ENCODE data around the gene SKIDA1.

The SKIDA1 gene

GRCh38 chr10:21495752-21496342 lies 29.6 kb downstream of the SKIDA1 start:
- Mint-ChIP-seq H3K4me3 (peak overlapping the region; percentile 83), H3K27ac (no peak overlapping the region), H3K9me3 (no peaks in the 10 kb centered on the region), H3K36me3 (ENCODE audit: low read depth) (no peaks in the 10 kb centered on the region), H3K27me3 (ENCODE audit: low read depth) (peaks cover 69% of the 10 kb centered on the region), H3K4me1 (ENCODE audit: low read depth) (peaks cover 19% of the 10 kb centered on the region)
- peak; percentile 86 for DNase-seq (ENCODE audit: low spot score)

- peak overlapping the region; percentile 83 for H3K4me3 Mint-ChIP-seq
- no peaks in the 10 kb centered on the region for H3K9me3 Mint-ChIP-seq
- no peak for DNase-seq (ENCODE audit: low spot score)
- peaks cover 19% of the 10 kb centered on the region for H3K4me1 Mint-ChIP-seq (ENCODE audit: low read depth)
- H3K27me3 Mint-ChIP-seq (ENCODE audit: low read depth): peaks cover 68% of the 10 kb centered on the region
- H3K27ac Mint-ChIP-seq: no peak overlapping the region
- H3K36me3 Mint-ChIP-seq (ENCODE audit: low read depth): no peaks in the 10 kb centered on the region
Observed at GRCh38 chr10:21495002-21495751, 30.3 kb downstream of the SKIDA1 start.

GRCh38 chr10:21494191-21495001 lies 31.1 kb downstream of the SKIDA1 start:
- no peaks in the 10 kb centered on the region for H3K9me3 Mint-ChIP-seq
- H3K27ac Mint-ChIP-seq: no peak overlapping the region
- peak overlapping the region; percentile 73 for H3K4me3 Mint-ChIP-seq
- DNase-seq (ENCODE audit: low spot score): peak; percentile 13
- no peaks in the 10 kb centered on the region for H3K36me3 Mint-ChIP-seq (ENCODE audit: low read depth)
- peaks cover 19% of the 10 kb centered on the region for H3K4me1 Mint-ChIP-seq (ENCODE audit: low read depth)
- peaks cover 65% of the 10 kb centered on the region for H3K27me3 Mint-ChIP-seq (ENCODE audit: low read depth)

GRCh38 chr10:21493784-21494183 lies 31.7 kb downstream of the SKIDA1 start:
- peak overlapping the region; percentile 73 for H3K4me3 Mint-ChIP-seq
- H3K36me3 Mint-ChIP-seq (ENCODE audit: low read depth): no peaks in the 10 kb centered on the region
- no peak overlapping the region for H3K27ac Mint-ChIP-seq
- DNase-seq (ENCODE audit: low spot score): no peak
- peaks cover 62% of the 10 kb centered on the region for H3K27me3 Mint-ChIP-seq (ENCODE audit: low read depth)
- no peaks in the 10 kb centered on the region for H3K9me3 Mint-ChIP-seq
- peaks cover 19% of the 10 kb centered on the region for H3K4me1 Mint-ChIP-seq (ENCODE audit: low read depth)

- H3K4me3 Mint-ChIP-seq: no peak overlapping the region
Observed at GRCh38 chr10:21492421-21492820, 33.1 kb downstream of the SKIDA1 start.

GRCh38 chr10:21490711-21491105 lies 34.8 kb downstream of the SKIDA1 start:
- no peak overlapping the region for H3K4me3 Mint-ChIP-seq
- peaks cover 11% of the 10 kb centered on the region for H3K4me1 Mint-ChIP-seq (ENCODE audit: low read depth)
- no peak overlapping the region for H3K27ac Mint-ChIP-seq
- DNase-seq (ENCODE audit: low spot score): no peak
- no peaks in the 10 kb centered on the region for H3K9me3 Mint-ChIP-seq
- H3K36me3 Mint-ChIP-seq (ENCODE audit: low read depth): no peaks in the 10 kb centered on the region
- H3K27me3 Mint-ChIP-seq (ENCODE audit: low read depth): peaks cover 60% of the 10 kb centered on the region

More at GRCh38 chr10:21492421-21492820, 33.1 kb downstream of the SKIDA1 start:
- H3K27ac Mint-ChIP-seq: no peak overlapping the region
- no peaks in the 10 kb centered on the region for H3K36me3 Mint-ChIP-seq (ENCODE audit: low read depth)
- H3K27me3 Mint-ChIP-seq (ENCODE audit: low read depth): peaks cover 62% of the 10 kb centered on the region
- no peak for DNase-seq (ENCODE audit: low spot score)
- no peaks in the 10 kb centered on the region for H3K9me3 Mint-ChIP-seq
- H3K4me1 Mint-ChIP-seq (ENCODE audit: low read depth): peaks cover 14% of the 10 kb centered on the region

GRCh38 chr10:21490028-21490710 lies 35.3 kb downstream of the SKIDA1 start:
- H3K36me3 Mint-ChIP-seq (ENCODE audit: low read depth): no peaks in the 10 kb centered on the region
- H3K27me3 Mint-ChIP-seq (ENCODE audit: low read depth): peaks cover 55% of the 10 kb centered on the region
- H3K9me3 Mint-ChIP-seq: no peaks in the 10 kb centered on the region
- H3K4me3 Mint-ChIP-seq: no peak overlapping the region
- H3K27ac Mint-ChIP-seq: no peak overlapping the region
- no peak for DNase-seq (ENCODE audit: low spot score)
- H3K4me1 Mint-ChIP-seq (ENCODE audit: low read depth): peaks cover 7% of the 10 kb centered on the region

- Mint-ChIP-seq H3K9me3 (no peaks in the 10 kb centered on the region), H3K27ac (no peak overlapping the region), H3K36me3 (ENCODE audit: low read depth) (no peaks in the 10 kb centered on the region), H3K27me3 (ENCODE audit: low read depth) (peaks cover 49% of the 10 kb centered on the region), H3K4me3 (no peak overlapping the region), H3K4me1 (ENCODE audit: low read depth) (peaks cover 1% of the 10 kb centered on the region)
- DNase-seq (ENCODE audit: low spot score): no peak
Observed at GRCh38 chr10:21488957-21489446, 36.5 kb downstream of the SKIDA1 start.

GRCh38 chr10:21488246-21488956 lies 37.1 kb downstream of the SKIDA1 start:
- no peak overlapping the region for H3K4me3 Mint-ChIP-seq
- no peak overlapping the region for H3K27ac Mint-ChIP-seq
- no peaks in the 10 kb centered on the region for H3K4me1 Mint-ChIP-seq (ENCODE audit: low read depth)
- H3K9me3 Mint-ChIP-seq: no peaks in the 10 kb centered on the region
- no peak for DNase-seq (ENCODE audit: low spot score)
- peaks cover 43% of the 10 kb centered on the region for H3K27me3 Mint-ChIP-seq (ENCODE audit: low read depth)
- H3K36me3 Mint-ChIP-seq (ENCODE audit: low read depth): no peaks in the 10 kb centered on the region

- peaks cover 36% of the 10 kb centered on the region for H3K27me3 Mint-ChIP-seq (ENCODE audit: low read depth)
- DNase-seq (ENCODE audit: low spot score): no peak
- no peaks in the 10 kb centered on the region for H3K9me3 Mint-ChIP-seq
- no peak overlapping the region for H3K4me3 Mint-ChIP-seq
- no peak overlapping the region for H3K27ac Mint-ChIP-seq
- no peaks in the 10 kb centered on the region for H3K4me1 Mint-ChIP-seq (ENCODE audit: low read depth)
- no peaks in the 10 kb centered on the region for H3K36me3 Mint-ChIP-seq (ENCODE audit: low read depth)
Observed at GRCh38 chr10:21487416-21488180, 37.9 kb downstream of the SKIDA1 start.

GRCh38 chr10:21482821-21483220 lies 42.7 kb downstream of the SKIDA1 start:
- H3K9me3 Mint-ChIP-seq: no peaks in the 10 kb centered on the region
- no peak overlapping the region for H3K27ac Mint-ChIP-seq
- no peaks in the 10 kb centered on the region for H3K4me1 Mint-ChIP-seq (ENCODE audit: low read depth)
- peaks cover 4% of the 10 kb centered on the region for H3K27me3 Mint-ChIP-seq (ENCODE audit: low read depth)
- H3K4me3 Mint-ChIP-seq: no peak overlapping the region
- H3K36me3 Mint-ChIP-seq (ENCODE audit: low read depth): no peaks in the 10 kb centered on the region
- no peak for DNase-seq (ENCODE audit: low spot score)

- H3K4me3 Mint-ChIP-seq: no peak overlapping the region
- H3K36me3 Mint-ChIP-seq (ENCODE audit: low read depth): no peaks in the 10 kb centered on the region
- no peaks in the 10 kb centered on the region for H3K9me3 Mint-ChIP-seq
- no peaks in the 10 kb centered on the region for H3K27me3 Mint-ChIP-seq (ENCODE audit: low read depth)
- no peak overlapping the region for H3K27ac Mint-ChIP-seq
- no peaks in the 10 kb centered on the region for H3K4me1 Mint-ChIP-seq (ENCODE audit: low read depth)
- no peak for DNase-seq (ENCODE audit: low spot score)
Observed at GRCh38 chr10:21481407-21481806, 44.1 kb downstream of the SKIDA1 start.
